ENCODE measurements around the gene EXPH5. TPM values are rescaled to one million over a fixed set of nuclear protein-coding genes. Genes with fewer than 3 reads are reported as not detected.

EXPH5 gene
- polyA plus RNA-seq, 1 donor (not counting 4 experiments of a cell fraction or from before 2014, with no cell fraction given), result 11.7 TPM

DNA sequence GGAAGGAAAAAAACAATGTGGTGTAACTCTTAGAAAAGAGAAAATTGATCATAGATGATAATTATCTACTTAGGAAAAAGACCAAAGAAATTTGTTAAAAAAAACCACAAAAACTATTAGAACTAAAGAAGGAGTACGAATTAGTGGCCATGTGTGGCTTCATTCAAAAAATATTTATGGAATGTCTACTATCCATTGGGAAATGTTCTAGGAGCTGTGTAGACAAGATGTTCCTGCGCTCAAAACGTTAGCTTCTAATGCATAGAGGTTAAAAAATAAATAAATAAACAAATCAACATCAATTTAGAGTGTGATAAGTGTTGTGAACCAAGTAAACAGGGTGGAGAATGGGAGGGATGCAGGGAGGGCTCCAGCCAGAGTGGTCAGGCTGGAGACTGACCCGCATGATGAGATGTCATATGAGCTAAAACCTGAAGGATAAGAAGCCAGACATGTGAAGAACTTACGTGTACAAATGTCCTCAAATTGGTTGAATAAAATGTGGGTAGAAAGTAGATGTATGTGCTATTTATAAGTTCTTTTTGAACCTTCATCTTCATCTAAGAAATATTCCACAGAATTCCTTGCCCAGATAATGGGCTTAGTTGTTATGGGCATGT is 4.3 kb upstream of the EXPH5 start:
- TF ChIP-seq, protein P1, sequence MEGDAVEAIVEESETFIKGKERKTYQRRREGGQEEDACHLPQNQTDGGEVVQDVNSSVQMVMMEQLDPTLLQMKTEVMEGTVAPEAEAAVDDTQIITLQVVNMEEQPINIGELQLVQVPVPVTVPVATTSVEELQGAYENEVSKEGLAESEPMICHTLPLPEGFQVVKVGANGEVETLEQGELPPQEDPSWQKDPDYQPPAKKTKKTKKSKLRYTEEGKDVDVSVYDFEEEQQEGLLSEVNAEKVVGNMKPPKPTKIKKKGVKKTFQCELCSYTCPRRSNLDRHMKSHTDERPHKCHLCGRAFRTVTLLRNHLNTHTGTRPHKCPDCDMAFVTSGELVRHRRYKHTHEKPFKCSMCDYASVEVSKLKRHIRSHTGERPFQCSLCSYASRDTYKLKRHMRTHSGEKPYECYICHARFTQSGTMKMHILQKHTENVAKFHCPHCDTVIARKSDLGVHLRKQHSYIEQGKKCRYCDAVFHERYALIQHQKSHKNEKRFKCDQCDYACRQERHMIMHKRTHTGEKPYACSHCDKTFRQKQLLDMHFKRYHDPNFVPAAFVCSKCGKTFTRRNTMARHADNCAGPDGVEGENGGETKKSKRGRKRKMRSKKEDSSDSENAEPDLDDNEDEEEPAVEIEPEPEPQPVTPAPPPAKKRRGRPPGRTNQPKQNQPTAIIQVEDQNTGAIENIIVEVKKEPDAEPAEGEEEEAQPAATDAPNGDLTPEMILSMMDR (optimal IDR thresholded peaks at IDR 0.05 in 1 of 3, IDR thresholded peaks at IDR 0.05 in 1 of 3, conservative IDR thresholded peaks at IDR 0.05 in 1 of 3; ENCODE audit: extremely low read depth in 1 of 3, insufficient read depth in 2 of 3, low read length in 3 of 3), result no peak
- no peak for TF ChIP-seq EZH2 (IDR thresholded peaks at IDR 0.05; ENCODE audit: low read length)
- Histone ChIP-seq H3K9me3 (ENCODE audit: control insufficient read depth, low read depth, low read length) (no peaks in the 10 kb centered on the region), H3K9me1 (ENCODE audit: control insufficient read depth, extremely low read depth, insufficient read depth, low read length) (no peaks in the 10 kb centered on the region), H2AFZ (ENCODE audit: control insufficient read depth, low read length) (no peak overlapping the region), H4K20me1 (ENCODE audit: control insufficient read depth, extremely low read depth, insufficient read depth, low read length) (no peaks in the 10 kb centered on the region), H3K27ac (ENCODE audit: control insufficient read depth, insufficient read depth, low read length) (no peak overlapping the region), H3K9ac (ENCODE audit: control insufficient read depth, extremely low read depth, insufficient read depth, low read length) (no peak overlapping the region), H3K27me3 (ENCODE audit: control insufficient read depth, extremely low read depth, insufficient read depth, low read length) (no peaks in the 10 kb centered on the region), H3K4me2 (ENCODE audit: control insufficient read depth, extremely low read depth, insufficient read depth, low read depth, low read length) (no peak overlapping the region), H3K36me3 (ENCODE audit: control insufficient read depth in 2 of 2, extremely low read depth in 1 of 2, insufficient read depth in 2 of 2, low read length in 2 of 2) (no peaks in the 10 kb centered on the region), H3K79me2 (ENCODE audit: control insufficient read depth, insufficient read depth, low read length) (no peaks in the 10 kb centered on the region), H3K4me1 (ENCODE audit: control insufficient read depth, extremely low read depth, insufficient read depth, low read length) (peaks cover 20% of the 10 kb centered on the region), H3K4me3 (ENCODE audit: control insufficient read depth in 2 of 3, extremely low read depth in 1 of 3, insufficient read depth in 2 of 3, low read depth in 1 of 3, low read length in 3 of 3) (no peak overlapping the region)
- no peak for DNase-seq (ENCODE audit: low read depth, low spot score)
- no peak for FAIRE-seq
- dilution Hi-C loops (cut with MboI; ENCODE audit: extremely low pct_ligation_motif_present, low sequenced_read_pairs), result no loop called here

GRCh38 chr11:108596701-108597100 is 3.1 kb upstream of the EXPH5 start:
- TF ChIP-seq, protein P1 (optimal IDR thresholded peaks at IDR 0.05 in 1 of 3, IDR thresholded peaks at IDR 0.05 in 1 of 3, conservative IDR thresholded peaks at IDR 0.05 in 1 of 3; ENCODE audit: extremely low read depth in 1 of 3, insufficient read depth in 2 of 3, low read length in 3 of 3), result no peak
- TF ChIP-seq EZH2 (IDR thresholded peaks at IDR 0.05; ENCODE audit: low read length), result no peak
- Histone ChIP-seq H3K27me3 (ENCODE audit: control insufficient read depth, extremely low read depth, insufficient read depth, low read length) (no peaks in the 10 kb centered on the region), H3K9me1 (ENCODE audit: control insufficient read depth, extremely low read depth, insufficient read depth, low read length) (no peaks in the 10 kb centered on the region), H3K9me3 (ENCODE audit: control insufficient read depth, low read depth, low read length) (no peaks in the 10 kb centered on the region), H3K36me3 (ENCODE audit: control insufficient read depth in 2 of 2, extremely low read depth in 1 of 2, insufficient read depth in 2 of 2, low read length in 2 of 2) (no peaks in the 10 kb centered on the region), H2AFZ (ENCODE audit: control insufficient read depth, low read length) (no peak overlapping the region), H4K20me1 (ENCODE audit: control insufficient read depth, extremely low read depth, insufficient read depth, low read length) (no peaks in the 10 kb centered on the region), H3K4me2 (ENCODE audit: control insufficient read depth, extremely low read depth, insufficient read depth, low read depth, low read length) (no peak overlapping the region), H3K79me2 (ENCODE audit: control insufficient read depth, insufficient read depth, low read length) (peaks cover 11% of the 10 kb centered on the region), H3K4me3 (ENCODE audit: control insufficient read depth in 2 of 3, extremely low read depth in 1 of 3, insufficient read depth in 2 of 3, low read depth in 1 of 3, low read length in 3 of 3) (no peak overlapping the region), H3K9ac (ENCODE audit: control insufficient read depth, extremely low read depth, insufficient read depth, low read length) (no peak overlapping the region), H3K4me1 (ENCODE audit: control insufficient read depth, extremely low read depth, insufficient read depth, low read length) (peaks cover 24% of the 10 kb centered on the region), H3K27ac (ENCODE audit: control insufficient read depth, insufficient read depth, low read length) (no peak overlapping the region)
- FAIRE-seq, result no peak
- dilution Hi-C loops (cut with MboI; ENCODE audit: extremely low pct_ligation_motif_present, low sequenced_read_pairs), result no loop called here
- DNase-seq (ENCODE audit: low read depth, low spot score), result no peak

Measured in keratinocyte (primary cell).